PC-3 (cell line): ENCODE measurements around the gene B3GAT1.

ENCODE experiments used
- EZH2 ChIP-seq: fragments of 300-600 bp; sonication (generic); IDR thresholded peaks from one replicate; pipeline ENCODE4 v1.6.1; 2017; ENCODE audit warnings: antibody characterized with exemption, mild to moderate bottlenecking, low read length; ENCODE audit not compliant: unreplicated experiment
- EZH2phosphoT487 ChIP-seq: fragments of 300-600 bp; sonication (generic); IDR thresholded peaks from 2 replicates; pipeline ENCODE4 v1.6.1; 2018; ENCODE audit warnings: mild to moderate bottlenecking, antibody characterized with exemption, low read length, borderline replicate concordance
- TF ChIP-seq, protein P1 (sequence below): fragments of 300-600 bp; sonication (generic); conservative IDR thresholded peaks from 2 replicates; pipeline ENCODE4 v1.5.1; 2017; ENCODE audit warnings: antibody characterized with exemption, low read depth, mild to moderate bottlenecking, low read length

DNA sequence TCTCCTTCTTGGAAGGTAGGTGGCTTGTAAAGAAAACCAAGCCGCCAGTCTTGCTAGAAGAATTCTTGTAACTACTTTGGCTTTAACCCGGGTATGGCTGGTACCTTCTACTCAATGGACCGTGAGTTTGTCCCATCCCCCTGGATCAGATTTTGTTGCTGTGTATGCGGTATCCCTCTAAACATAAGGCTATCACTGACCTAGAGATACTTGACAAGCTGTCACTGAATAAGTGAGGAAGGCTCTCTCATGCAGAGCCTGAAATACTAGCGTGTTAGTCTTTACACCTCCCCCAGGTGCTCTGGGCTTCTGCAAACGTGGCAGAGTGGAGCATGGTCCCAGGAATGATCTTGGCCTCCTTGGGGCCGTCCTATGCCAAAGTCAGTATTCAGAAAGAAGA is 45.8 kb downstream of the B3GAT1 start:
- TF ChIP-seq, protein P1, sequence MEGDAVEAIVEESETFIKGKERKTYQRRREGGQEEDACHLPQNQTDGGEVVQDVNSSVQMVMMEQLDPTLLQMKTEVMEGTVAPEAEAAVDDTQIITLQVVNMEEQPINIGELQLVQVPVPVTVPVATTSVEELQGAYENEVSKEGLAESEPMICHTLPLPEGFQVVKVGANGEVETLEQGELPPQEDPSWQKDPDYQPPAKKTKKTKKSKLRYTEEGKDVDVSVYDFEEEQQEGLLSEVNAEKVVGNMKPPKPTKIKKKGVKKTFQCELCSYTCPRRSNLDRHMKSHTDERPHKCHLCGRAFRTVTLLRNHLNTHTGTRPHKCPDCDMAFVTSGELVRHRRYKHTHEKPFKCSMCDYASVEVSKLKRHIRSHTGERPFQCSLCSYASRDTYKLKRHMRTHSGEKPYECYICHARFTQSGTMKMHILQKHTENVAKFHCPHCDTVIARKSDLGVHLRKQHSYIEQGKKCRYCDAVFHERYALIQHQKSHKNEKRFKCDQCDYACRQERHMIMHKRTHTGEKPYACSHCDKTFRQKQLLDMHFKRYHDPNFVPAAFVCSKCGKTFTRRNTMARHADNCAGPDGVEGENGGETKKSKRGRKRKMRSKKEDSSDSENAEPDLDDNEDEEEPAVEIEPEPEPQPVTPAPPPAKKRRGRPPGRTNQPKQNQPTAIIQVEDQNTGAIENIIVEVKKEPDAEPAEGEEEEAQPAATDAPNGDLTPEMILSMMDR = no peak
- TF ChIP-seq EZH2 (no peak), EZH2phosphoT487 (no peak)
